GM21526 (cell line): Measurements from ENCODE around the gene TMED10.

Source experiments
- ATAC-seq: cut with Tn5 transposase; IDR thresholded peaks from one replicate; pipeline ENCODE4 v1.9.1; 2021; ENCODE audit warnings: moderate library complexity; ENCODE audit not compliant: unreplicated experiment, low FRiP score

TMED10 gene

GRCh38 chr14:75092698-75093097, 83.7 kb downstream of the TMED10 start:
- no peak for ATAC-seq

DNA sequence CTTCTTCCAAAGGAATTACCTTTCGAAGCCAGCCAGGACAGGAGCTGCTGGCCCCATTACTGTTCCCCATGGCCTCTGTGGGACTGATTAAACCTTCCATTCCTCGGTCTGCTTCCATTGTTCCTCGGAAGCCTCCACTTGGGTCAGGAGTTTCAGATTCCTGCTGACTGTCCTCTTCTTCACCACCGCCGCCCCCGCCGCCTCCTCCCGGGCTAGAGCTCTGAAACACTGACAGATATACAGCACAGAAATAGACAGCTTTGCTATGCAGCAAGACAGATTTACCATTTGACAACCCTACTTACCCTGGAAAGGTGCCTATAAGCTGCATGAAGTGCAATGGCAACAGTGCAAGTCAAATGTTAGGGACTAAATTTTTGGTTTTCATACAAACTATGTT, 85.2 kb downstream of the TMED10 start:
- ATAC-seq = no peak

DNA sequence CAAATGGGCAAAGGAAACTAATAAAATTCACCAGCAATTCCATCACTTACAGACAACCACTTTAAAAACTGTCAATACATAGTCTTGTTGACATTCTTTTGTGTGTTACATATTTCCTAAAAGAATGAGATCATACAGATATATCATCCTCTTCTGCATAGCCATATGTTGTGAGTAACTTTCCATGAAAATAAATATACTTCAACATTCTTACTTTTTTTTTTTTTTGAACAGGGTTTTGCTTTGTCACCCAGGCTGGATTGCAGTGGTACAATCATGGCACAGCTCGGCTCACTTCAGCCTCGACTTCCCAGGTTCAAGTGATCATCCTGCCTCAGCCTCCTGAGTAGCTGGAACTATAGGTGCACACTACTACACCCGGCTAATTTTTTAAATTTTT, 86.1 kb downstream of the TMED10 start:
- no peak for ATAC-seq

- ATAC-seq = no peak
Measured at GRCh38 chr14:75088566-75089373, 87.6 kb downstream of the TMED10 start.

GRCh38 chr14:75088153-75088552, 88.3 kb downstream of the TMED10 start:
- no peak for ATAC-seq

- ATAC-seq = no peak
Measured at GRCh38 chr14:75084513-75084912, 91.9 kb downstream of the TMED10 start.

- ATAC-seq = no peak
Measured at GRCh38 chr14:75083271-75083670, 93.1 kb downstream of the TMED10 start.

DNA sequence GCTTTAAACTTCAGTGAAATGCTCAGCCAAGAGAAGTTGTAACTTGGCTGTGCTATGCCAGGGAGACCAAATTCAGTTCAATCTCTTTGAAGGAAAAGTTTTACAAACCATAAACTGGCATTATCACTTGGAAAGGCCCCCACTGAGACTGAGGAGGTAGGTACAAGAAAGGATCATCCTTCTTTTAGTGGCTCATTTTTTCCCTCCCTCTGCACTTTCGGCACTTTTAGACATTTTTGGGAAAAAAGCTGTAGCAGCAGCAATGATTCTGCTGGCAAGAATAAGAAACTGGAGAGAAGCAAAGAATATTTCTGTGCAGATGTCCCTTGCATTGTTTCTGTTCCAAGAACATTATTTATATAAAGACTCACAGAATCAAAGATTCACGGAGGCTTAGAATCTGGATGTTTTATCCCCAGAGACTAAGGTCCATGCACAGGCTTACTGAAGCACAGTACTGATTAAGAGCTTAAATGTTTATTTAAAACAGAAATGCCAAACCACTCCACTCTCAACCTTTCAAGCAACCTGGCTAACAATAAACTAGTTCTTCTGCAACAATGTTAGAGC, 94.7 kb downstream of the TMED10 start:
- ATAC-seq = no peak
